Right hindlimb (tissue), 1 donor: ENCODE data around the gene CEP72.
"Not testable (repeated sequence)": the region's sequence is repeated elsewhere in the genome, so short reads cannot be mapped to it uniquely, and the experiment has no call there.

Experiments
- DNase-seq: peaks from one replicate; pipeline ENCODE4 v3.0.0-alpha.2; 2018

CEP72 gene

GRCh38 chr5:673831-674629, 61.9 kb downstream of the CEP72 start:
- DNase-seq = no peak

DNA sequence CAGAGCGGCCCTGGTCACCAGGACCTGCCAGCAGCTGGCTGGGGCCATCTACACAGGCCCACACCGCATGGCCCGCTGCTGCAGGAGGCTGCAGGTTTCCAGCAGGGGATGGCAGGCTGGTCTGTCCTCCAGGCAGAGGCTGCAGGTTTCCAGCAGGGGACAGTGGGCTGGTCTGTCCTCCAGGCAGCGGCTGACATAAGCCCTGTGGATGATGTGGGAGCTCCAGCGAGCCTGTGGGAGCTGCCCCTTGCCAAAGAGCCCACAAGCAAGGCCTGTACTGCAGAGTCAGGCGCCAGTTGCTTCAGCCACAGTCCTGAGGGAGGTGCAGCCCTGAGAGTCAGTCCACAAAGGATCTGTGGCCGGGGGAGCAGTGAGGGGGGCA, 62.5 kb downstream of the CEP72 start:
- DNase-seq = peak; percentile 67

DNA sequence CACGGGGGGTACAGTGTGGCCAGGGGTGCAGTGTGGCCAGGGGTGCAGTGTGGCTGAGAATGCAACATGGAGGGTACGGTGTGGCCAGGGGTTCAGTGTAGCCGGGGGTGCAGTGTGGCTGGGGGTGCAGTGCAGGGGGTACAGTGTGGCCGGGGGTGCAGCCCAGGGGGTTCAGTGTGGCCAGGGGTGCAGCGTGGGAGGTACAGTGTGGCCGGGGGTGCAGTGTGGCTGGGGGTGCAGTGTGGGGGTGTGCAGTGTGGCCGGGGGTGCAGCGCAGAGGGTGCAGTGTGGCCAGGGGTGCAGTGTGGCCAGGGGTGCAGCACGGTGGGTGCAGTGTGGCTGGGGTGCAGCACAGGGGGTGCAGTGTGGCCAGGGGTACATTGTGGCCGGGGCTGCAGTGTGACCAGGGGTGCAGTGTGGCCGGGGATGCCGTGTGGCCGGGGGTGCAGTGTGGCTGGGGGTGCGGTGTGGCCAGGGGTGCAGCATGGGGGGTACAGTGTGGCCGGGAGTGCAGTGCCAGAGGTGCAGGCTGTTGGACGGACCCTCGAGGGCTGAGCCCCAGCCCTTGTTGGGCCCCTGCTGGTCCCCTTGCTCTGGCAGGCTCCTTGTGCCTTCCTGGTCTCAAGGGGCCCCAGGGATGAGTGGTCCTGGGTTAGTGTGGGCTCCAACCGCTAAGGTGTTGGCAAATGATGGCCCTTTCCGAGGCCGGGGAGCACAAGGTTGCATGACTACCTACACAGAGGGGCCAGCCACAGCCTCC, 63.2 kb downstream of the CEP72 start:
- no peak for DNase-seq

- no peak for DNase-seq
These were observed 63.9 kb downstream of the CEP72 start for GRCh38 chr5:675871-676698.

- no peak for DNase-seq
These were observed 64.5 kb downstream of the CEP72 start for GRCh38 chr5:676699-677076.

GRCh38 chr5:677131-678101, 65.3 kb downstream of the CEP72 start:
- DNase-seq = no peak

GRCh38 chr5:678521-678920, 66.4 kb downstream of the CEP72 start:
- DNase-seq = not testable (repeated sequence)

GRCh38 chr5:679166-679895, 67.2 kb downstream of the CEP72 start:
- DNase-seq = not testable (repeated sequence)

GRCh38 chr5:680118-680795, 68.1 kb downstream of the CEP72 start:
- not testable (repeated sequence) for DNase-seq

DNA sequence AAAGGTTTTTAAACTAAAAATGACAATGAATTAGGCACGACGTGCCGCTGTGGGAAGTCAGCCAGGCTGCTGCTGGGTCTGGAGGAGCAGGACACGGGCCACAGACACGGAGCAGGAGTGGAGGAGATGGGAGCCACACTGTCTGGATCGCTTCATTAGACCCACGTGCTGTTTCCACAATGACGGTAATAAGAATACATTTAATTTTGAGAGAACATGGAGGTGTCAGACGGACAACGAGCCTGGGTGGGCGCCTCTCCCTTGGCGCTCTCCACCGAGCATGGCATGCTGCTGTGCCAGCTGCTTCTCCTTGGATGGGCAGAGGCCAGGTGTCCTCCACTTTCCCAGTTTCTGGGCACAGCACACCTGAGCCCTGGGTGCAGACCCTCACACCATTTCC, 68.7 kb downstream of the CEP72 start:
- DNase-seq = not testable (repeated sequence)

GRCh38 chr5:681317-682191, 69.4 kb downstream of the CEP72 start:
- not testable (repeated sequence) for DNase-seq

DNA sequence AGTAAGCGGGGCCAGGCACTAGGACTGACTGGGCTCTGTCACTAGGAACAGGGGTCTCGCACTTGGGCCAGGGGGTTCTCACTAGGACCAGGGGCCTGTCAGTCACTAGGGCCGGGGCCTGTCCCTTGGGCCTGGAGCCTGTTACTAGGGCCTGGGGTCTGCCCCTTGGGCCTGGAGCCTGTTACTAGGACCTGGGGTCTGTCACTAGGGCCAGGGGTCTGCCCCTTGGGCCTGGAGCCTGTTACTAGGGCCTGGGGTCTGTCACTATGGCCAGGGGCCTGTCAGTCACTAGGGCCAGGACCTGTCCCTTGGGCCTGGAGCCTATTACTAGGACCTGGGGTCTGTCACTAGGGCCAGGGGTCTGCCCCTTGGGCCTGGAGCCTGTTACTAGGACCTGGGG, 70.1 kb downstream of the CEP72 start:
- DNase-seq = not testable (repeated sequence)

- DNase-seq = peak; percentile 14
These were observed 70.7 kb downstream of the CEP72 start for GRCh38 chr5:682651-683358.

DNA sequence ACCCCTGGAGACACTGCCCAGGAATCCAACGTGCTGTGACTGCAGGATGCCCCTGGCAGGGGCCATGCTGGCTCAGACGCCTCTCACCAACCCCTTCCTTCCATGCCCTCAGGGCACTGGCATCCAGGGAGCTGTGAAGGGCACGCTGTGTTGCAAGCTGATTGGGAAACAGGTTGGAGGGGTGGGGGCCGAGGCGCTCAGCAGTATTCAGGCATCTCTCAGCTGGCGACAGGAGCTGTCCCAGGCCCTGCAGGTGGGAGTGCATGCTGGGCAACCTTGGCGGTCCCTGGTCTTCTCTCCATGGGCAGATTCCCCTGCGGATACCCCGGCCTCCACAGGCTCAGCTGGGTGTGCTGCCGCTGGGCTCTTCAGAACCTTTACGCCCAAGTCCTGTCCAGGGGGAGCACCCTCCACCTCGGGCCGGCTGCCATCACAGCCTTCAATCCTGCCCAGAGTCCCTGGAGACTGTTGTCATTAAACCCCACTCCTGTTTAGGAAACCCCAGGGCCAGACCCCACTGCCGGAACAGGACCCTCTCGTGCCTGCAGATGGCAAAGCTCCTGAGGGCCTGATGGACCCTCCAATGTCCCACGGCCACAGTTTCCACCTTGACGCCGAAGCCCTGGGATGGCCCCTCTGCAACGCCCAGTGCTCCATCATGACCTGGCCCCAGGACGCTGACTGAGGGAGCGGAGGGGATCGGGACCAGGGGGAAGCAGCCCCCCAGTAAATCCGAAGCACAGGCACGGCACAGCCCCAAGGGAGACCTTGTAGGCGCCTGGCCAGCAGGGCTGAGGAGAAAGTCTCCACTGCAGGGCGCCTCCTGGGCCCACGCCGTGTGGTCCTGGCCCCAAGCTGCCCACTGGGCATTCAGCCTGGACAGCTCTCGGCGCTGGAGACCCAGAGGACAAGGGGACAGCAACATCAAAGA, 71.7 kb downstream of the CEP72 start:
- peak; percentile 19 for DNase-seq

- no peak for DNase-seq
These were observed 72.6 kb downstream of the CEP72 start for GRCh38 chr5:684751-685216.

DNA sequence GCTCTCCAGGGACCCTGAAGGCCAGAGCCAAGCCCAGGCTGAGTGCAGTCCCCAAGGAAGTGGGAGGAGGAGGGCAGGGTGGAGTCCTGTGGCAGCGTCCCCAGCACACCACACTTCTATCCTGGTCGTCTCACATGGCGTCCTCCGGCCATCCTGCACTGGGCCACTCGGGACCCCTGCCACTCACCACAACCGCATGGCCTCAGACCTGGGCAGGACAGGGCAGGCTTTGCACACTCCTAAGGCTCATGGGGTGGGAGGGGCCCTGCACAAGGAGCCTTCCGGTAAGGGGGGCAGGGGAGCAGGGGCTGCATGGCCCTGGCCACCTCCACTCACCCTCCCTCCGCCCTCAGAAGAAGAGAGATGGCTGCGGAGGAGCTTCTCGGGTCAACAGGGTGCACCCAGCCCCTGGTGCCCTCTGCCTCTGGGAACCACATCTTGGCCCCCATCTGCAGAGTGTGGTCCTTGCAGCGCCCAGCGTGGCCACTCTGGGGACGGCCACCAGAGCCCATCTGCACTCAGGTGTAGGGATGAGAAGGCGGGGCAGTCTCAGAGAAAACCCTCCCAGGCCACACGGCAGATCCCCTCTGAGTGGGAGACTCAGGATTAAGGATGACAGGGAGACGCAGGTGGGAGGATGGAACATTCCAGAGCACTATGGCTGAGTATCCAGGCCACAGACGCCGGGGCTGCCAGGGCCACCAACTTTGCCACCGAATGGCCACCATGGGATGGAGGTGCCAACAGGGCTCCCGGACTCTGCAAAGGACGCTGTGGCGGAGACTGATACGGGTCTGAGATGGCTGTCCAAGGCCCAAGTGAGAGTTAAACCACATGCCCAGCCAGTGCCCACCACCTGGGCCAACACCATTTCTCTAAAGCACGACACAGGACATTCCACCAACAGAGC, 73.4 kb downstream of the CEP72 start:
- no peak for DNase-seq

GRCh38 chr5:686172-686523, 74.0 kb downstream of the CEP72 start:
- DNase-seq = not testable (repeated sequence)
